MCF 10A (cell line): Measurements from ENCODE around the gene ZSWIM6. TPM values are rescaled to one million over a fixed set of nuclear protein-coding genes. Genes with fewer than 3 reads are reported as not detected.

ENCODE experiments used
- BruUV-seq: library from RNA; stranded (reverse); fragments of 400-500 nt; replicated peaks from 2 replicates; lab custom pipeline; 2021; lab: Mats Ljungman, UMichigan
- CTCF ChIA-PET: fragments of 300-600 bp; sonication (Branson Sonifier 250); formaldehyde crosslinking; extraction: SDS; loops from one replicate; lab custom pipeline; 2021; ENCODE audit warnings: antibody characterized with exemption, inconsistent platforms; lab: Yijun Ruan, JAX
- POLR2A ChIA-PET: fragments of 300-600, 350-650 bp; sonication (Branson Sonifier 250); formaldehyde crosslinking; extraction: SDS; loops from one replicate; lab custom pipeline; 2020; ENCODE audit warnings: antibody characterized with exemption, inconsistent platforms; lab: Yijun Ruan, JAX
- DNase-seq: peaks from one replicate; pipeline ENCODE4 v3.0.0-alpha.2; 2018; ENCODE audit not compliant: unreplicated experiment
- H3K27ac Mint-ChIP-seq: one replicate; pipeline ENCODE4 v1.8.0; 2022; ENCODE audit warnings: mild to moderate bottlenecking, low read depth, mixed read lengths; ENCODE audit not compliant: unreplicated experiment
- H3K27me3 Mint-ChIP-seq: one replicate; pipeline ENCODE4 v1.8.0; 2022; ENCODE audit warnings: mixed read lengths; ENCODE audit not compliant: insufficient read depth, unreplicated experiment
- H3K36me3 Mint-ChIP-seq: one replicate; pipeline ENCODE4 v1.8.0; 2022; ENCODE audit warnings: mild to moderate bottlenecking, moderate library complexity, mixed read lengths; ENCODE audit not compliant: insufficient read depth, unreplicated experiment
- H3K4me1 Mint-ChIP-seq: one replicate; pipeline ENCODE4 v1.8.0; 2022; ENCODE audit warnings: mixed read lengths; ENCODE audit not compliant: insufficient read depth, unreplicated experiment
- H3K4me3 Mint-ChIP-seq: one replicate; pipeline ENCODE4 v1.8.0; 2022; ENCODE audit warnings: mild to moderate bottlenecking, moderate library complexity, mixed read lengths; ENCODE audit not compliant: unreplicated experiment
- H3K9me3 Mint-ChIP-seq: one replicate; pipeline ENCODE4 v1.8.0; 2022; ENCODE audit warnings: mixed read lengths; ENCODE audit not compliant: unreplicated experiment
- intact Hi-C: fragments of 100-400 bp; cut with micrococcal nuclease; formaldehyde crosslinking; loops from 2 replicates; pipeline ENCODE4 v1.14.1; 2022
- total RNA-seq: library from RNA; stranded (reverse); gene quantifications from 2 replicates; pipeline ENCODE4 v1.2.3, GENCODE V29; 2022
- TF ChIP-seq, protein P1 (sequence below): fragments of 200-600 bp; IDR thresholded peaks from one replicate; pipeline ENCODE4 v1.8.0; 2022; ENCODE audit warnings: antibody characterized with exemption, mild to moderate bottlenecking; ENCODE audit not compliant: unreplicated experiment

Gene ZSWIM6
- total RNA-seq, 1 experiment from 2014 or later, result 12.0 TPM

DNA sequence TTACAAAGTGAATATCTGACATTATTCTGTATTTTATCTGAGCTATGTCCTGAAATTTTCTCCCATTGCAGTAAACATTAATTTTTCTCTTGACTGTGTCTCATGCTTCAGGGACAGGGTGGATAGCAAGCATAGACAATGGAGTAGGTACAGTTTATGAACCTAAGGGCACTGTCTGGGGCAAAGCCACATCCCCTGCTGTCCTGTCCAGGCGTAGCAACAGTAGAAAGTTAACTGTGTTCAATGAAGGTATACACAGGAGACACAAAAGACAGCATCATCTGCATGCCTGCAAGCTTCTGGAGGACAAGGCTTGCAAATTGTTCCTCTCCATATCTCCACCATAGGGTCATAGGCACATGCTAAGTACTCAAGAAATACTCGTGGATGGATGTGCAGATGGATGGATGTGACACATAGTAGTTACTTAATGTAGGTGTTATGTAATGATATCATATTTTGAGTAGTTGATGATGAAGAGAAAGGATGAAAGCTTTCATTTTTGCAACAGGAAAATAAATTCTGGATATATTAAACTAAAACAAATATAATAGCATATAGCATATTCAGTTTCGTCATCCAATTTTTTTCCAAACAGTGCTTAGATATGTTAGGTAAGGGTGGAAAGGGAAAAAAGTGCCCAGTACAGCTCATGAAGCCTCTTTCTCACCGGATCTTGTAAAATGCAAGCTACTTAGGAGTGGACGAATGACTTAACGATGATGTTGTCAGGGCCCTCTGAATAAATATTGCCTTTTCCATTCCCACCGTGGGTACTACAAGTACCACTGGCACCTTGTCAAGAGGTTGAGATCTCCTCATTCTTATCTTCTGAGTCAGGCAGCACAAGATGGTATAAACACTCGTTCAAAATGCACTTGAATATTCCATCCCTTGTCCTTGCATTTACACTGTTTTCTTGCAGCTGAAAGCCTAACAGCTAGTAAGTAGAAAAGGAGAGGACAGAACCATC lies 19.9 kb upstream of the ZSWIM6 start:
- intact Hi-C loops, result loop anchor here (1.0 kb wide), 1 partner anchor 19 kb away; no protein-coding TSS in a partner anchor
- TF ChIP-seq, protein P1, sequence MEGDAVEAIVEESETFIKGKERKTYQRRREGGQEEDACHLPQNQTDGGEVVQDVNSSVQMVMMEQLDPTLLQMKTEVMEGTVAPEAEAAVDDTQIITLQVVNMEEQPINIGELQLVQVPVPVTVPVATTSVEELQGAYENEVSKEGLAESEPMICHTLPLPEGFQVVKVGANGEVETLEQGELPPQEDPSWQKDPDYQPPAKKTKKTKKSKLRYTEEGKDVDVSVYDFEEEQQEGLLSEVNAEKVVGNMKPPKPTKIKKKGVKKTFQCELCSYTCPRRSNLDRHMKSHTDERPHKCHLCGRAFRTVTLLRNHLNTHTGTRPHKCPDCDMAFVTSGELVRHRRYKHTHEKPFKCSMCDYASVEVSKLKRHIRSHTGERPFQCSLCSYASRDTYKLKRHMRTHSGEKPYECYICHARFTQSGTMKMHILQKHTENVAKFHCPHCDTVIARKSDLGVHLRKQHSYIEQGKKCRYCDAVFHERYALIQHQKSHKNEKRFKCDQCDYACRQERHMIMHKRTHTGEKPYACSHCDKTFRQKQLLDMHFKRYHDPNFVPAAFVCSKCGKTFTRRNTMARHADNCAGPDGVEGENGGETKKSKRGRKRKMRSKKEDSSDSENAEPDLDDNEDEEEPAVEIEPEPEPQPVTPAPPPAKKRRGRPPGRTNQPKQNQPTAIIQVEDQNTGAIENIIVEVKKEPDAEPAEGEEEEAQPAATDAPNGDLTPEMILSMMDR, result no peak
- no TSS peak for BruUV-seq
- Mint-ChIP-seq H3K27me3 (no peaks in the 10 kb centered on the region), H3K36me3 (no peaks in the 10 kb centered on the region), H3K27ac (peak overlapping the region; percentile 73), H3K4me1 (peaks cover 22% of the 10 kb centered on the region), H3K4me3 (no peak overlapping the region), H3K9me3 (no peaks in the 10 kb centered on the region)
- POLR2A ChIA-PET, result interaction anchor here (0.8 to 5.3 kb wide), 5 partner anchors 11 to 149 kb away, joined by 3 to 56 read pairs (median 5); partner anchors contain the start of gene ZSWIM6
- CTCF ChIA-PET, result interaction anchor here (0.6 to 2.7 kb wide), 8 partner anchors 10 to 480 kb away, joined by 3 to 13 read pairs (median 4); partner anchors contain the start of gene ZSWIM6
- peak; percentile 87 for DNase-seq

DNA sequence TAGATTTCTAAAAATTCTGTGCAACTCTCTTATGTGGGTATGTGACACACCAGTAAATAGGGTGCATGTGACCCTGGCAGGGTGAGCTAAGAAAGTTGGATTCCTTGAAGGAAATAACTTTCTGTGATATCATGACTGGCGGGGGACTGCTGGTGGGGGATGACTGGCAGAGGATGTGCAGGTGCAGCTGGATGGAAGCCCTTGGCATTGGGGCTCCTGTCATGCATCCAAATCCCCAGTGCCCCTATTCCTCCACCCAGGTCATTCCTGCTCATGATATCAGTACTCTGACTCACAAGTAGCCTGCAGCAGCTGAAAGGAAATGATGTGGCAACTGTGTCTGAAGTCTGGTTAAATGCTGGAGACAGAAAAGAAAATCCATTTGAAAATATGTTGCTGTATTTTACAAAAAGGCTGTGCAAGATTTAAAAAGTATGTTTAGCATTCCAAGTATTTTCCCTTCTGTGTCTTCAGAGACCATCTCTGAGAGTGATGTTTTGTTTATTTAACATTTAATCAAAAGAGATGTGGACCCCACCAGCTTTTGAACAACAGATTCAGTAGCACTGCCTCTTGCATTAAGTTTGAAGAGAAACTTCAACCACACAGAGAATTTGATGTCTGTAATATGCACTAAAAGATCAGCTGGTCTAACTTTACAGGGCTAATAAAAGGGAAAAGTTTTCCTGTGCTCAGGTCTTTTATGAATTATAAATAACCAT lies 17.9 kb upstream of the ZSWIM6 start:
- ChIA-PET CTCF (interaction anchor here (0.7 kb wide), 1 partner anchor 17 kb away, joined by 5 read pairs; no protein-coding TSS in a partner anchor), POLR2A (interaction anchor here (1.1 to 5.3 kb wide), 7 partner anchors 9 to 607 kb away, joined by 3 to 56 read pairs (median 3); partner anchors contain the start of gene ZSWIM6)
- TF ChIP-seq, protein P1, result no peak
- Mint-ChIP-seq H3K36me3 (no peaks in the 10 kb centered on the region), H3K4me1 (peaks cover 20% of the 10 kb centered on the region), H3K27me3 (no peaks in the 10 kb centered on the region), H3K4me3 (no peak overlapping the region), H3K9me3 (no peaks in the 10 kb centered on the region), H3K27ac (peak overlapping the region; percentile 73)
- DNase-seq, result peak; percentile 84
- no TSS peak for BruUV-seq
- intact Hi-C loops, result loop anchor here (1.0 kb wide), 1 partner anchor 10 kb away; no protein-coding TSS in a partner anchor

DNA sequence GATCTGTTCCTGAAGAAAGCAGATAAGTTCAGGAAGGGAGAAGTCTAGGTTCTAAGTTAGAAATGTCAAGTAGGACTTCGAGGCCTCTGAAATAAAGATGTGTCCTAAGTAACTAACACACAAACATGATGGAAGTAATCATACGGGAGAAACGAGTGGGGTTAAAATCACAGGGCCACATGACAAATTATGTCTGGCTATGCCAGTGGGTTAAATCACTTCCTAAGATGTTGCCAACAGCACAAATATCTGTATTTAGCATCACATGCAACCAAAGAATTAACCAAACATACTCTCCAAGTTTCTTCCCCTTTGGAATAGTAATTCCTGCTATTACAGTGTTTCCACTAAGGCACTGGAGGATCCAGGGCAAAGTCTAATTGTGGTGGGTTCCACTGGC lies 13.7 kb upstream of the ZSWIM6 start:
- Mint-ChIP-seq H3K4me3 (no peak overlapping the region), H3K27ac (no peak overlapping the region), H3K4me1 (peaks cover 8% of the 10 kb centered on the region), H3K36me3 (no peaks in the 10 kb centered on the region), H3K27me3 (no peaks in the 10 kb centered on the region), H3K9me3 (no peaks in the 10 kb centered on the region)
- ChIA-PET CTCF (interaction anchor here (0.9 kb wide), 1 partner anchor 13 kb away, joined by 3 read pairs; no protein-coding TSS in a partner anchor), POLR2A (no interaction called here)
- BruUV-seq, result no TSS peak
- TF ChIP-seq, protein P1, result no peak
- intact Hi-C loops, result no loop called here
- no peak for DNase-seq
